Measurements from ENCODE around the gene ZNF181. TPM values are rescaled to one million over a fixed set of nuclear protein-coding genes. Genes with fewer than 3 reads are reported as not detected.

ZNF181 gene
- polyA plus RNA-seq, 1 donor (not counting 4 experiments of a cell fraction or from before 2014, with no cell fraction given): 4.0 TPM

DNA sequence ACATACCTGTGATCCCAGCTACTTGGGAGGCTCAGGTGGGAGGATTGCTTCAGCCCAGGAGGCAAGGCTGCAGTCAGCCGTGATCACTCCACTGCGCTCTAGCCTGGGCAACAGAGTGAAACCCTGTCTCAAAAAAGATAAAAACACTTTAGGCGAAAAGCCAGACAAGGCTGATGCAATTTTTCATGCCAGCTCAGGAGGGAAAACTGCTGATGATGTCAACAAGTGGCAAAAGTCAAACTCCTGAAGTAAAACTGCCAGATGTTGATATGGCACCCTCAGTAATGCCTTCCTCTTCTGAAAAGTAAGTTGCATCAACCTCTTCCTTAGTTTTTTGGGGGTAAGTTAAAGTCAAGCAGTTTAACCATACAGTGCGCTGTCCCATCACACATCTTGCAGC is 23.4 kb downstream of the ZNF181 start:
- Histone ChIP-seq H3K9me1 (ENCODE audit: control insufficient read depth, extremely low read depth, insufficient read depth, low read length) (no peaks in the 10 kb centered on the region), H3K36me3 (ENCODE audit: control insufficient read depth in 2 of 2, extremely low read depth in 1 of 2, insufficient read depth in 2 of 2, low read length in 2 of 2) (no peaks in the 10 kb centered on the region), H3K4me1 (ENCODE audit: control insufficient read depth, extremely low read depth, insufficient read depth, low read length) (no peaks in the 10 kb centered on the region), H3K9ac (ENCODE audit: control insufficient read depth, extremely low read depth, insufficient read depth, low read length) (no peak overlapping the region), H2AFZ (ENCODE audit: control insufficient read depth, low read length) (no peak overlapping the region), H3K4me2 (ENCODE audit: control insufficient read depth, extremely low read depth, insufficient read depth, low read depth, low read length) (no peak overlapping the region), H3K9me3 (ENCODE audit: control insufficient read depth, low read depth, low read length) (peaks cover 20% of the 10 kb centered on the region), H3K27ac (ENCODE audit: control insufficient read depth, insufficient read depth, low read length) (no peak overlapping the region), H3K4me3 (ENCODE audit: control insufficient read depth in 2 of 3, extremely low read depth in 1 of 3, insufficient read depth in 2 of 3, low read depth in 1 of 3, low read length in 3 of 3) (no peak overlapping the region), H3K79me2 (ENCODE audit: control insufficient read depth, insufficient read depth, low read length) (no peaks in the 10 kb centered on the region), H4K20me1 (ENCODE audit: control insufficient read depth, extremely low read depth, insufficient read depth, low read length) (no peaks in the 10 kb centered on the region), H3K27me3 (ENCODE audit: control insufficient read depth, extremely low read depth, insufficient read depth, low read length) (no peaks in the 10 kb centered on the region)
- TF ChIP-seq, protein P1, sequence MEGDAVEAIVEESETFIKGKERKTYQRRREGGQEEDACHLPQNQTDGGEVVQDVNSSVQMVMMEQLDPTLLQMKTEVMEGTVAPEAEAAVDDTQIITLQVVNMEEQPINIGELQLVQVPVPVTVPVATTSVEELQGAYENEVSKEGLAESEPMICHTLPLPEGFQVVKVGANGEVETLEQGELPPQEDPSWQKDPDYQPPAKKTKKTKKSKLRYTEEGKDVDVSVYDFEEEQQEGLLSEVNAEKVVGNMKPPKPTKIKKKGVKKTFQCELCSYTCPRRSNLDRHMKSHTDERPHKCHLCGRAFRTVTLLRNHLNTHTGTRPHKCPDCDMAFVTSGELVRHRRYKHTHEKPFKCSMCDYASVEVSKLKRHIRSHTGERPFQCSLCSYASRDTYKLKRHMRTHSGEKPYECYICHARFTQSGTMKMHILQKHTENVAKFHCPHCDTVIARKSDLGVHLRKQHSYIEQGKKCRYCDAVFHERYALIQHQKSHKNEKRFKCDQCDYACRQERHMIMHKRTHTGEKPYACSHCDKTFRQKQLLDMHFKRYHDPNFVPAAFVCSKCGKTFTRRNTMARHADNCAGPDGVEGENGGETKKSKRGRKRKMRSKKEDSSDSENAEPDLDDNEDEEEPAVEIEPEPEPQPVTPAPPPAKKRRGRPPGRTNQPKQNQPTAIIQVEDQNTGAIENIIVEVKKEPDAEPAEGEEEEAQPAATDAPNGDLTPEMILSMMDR (optimal IDR thresholded peaks at IDR 0.05 in 1 of 3, IDR thresholded peaks at IDR 0.05 in 1 of 3, conservative IDR thresholded peaks at IDR 0.05 in 1 of 3; ENCODE audit: extremely low read depth in 1 of 3, insufficient read depth in 2 of 3, low read length in 3 of 3): no peak
- TF ChIP-seq EZH2 (IDR thresholded peaks at IDR 0.05; ENCODE audit: low read length): no peak
- DNase-seq (ENCODE audit: low read depth, low spot score): no peak
- FAIRE-seq: no peak
- dilution Hi-C loops (cut with MboI; ENCODE audit: extremely low pct_ligation_motif_present, low sequenced_read_pairs): no loop called here

DNA sequence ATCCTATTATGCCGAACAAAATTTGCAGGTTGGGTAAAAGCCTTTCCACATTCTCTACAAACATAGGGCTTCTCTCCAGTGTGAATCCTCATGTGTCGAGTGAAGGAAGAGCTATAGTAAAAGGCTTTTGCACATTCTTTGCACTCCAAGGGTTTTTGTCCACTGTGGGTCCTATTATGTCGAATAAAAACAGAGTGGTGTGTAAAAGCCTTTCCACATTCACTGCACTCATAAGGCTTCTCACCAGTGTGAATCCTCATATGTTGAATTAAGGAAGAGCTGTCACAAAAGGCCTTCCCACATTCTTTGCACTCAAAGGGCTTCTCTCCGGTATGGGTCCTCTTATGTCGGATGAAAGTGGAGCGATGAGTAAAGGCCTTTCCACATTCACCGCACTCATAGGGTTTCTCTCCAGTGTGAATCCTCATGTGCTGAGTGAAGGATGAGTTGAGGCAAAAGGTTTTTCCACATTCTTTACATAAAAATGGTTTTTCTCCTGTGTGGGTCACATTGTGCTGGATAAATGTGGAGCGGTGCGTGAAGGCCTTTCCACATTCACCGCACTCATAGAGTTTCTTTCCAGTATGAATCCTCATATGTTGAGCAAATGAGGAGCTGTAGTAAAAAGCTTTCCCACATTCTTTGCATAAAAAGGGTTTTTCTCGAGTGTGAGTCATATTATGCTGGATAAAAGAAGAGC is 25.3 kb downstream of the ZNF181 start:
- peaks cover 0 to 1% of the 10 kb centered on the region in 2 experiments for H3K36me3 ChIP-seq (ENCODE audit: control insufficient read depth in 2 of 2, extremely low read depth in 1 of 2, insufficient read depth in 2 of 2, low read length in 2 of 2)
- dilution Hi-C loops (cut with MboI; ENCODE audit: extremely low pct_ligation_motif_present, low sequenced_read_pairs): no loop called here

More for the DNA sequence above, 25.3 kb downstream of the ZNF181 start:
- FAIRE-seq: no peak
- TF ChIP-seq, protein P1 (optimal IDR thresholded peaks at IDR 0.05 in 1 of 3, IDR thresholded peaks at IDR 0.05 in 1 of 3, conservative IDR thresholded peaks at IDR 0.05 in 1 of 3; ENCODE audit: extremely low read depth in 1 of 3, insufficient read depth in 2 of 3, low read length in 3 of 3): no peak
- no peak for TF ChIP-seq EZH2 (IDR thresholded peaks at IDR 0.05; ENCODE audit: low read length)
- no peak overlapping the region for H3K9ac ChIP-seq (ENCODE audit: control insufficient read depth, extremely low read depth, insufficient read depth, low read length)
- no peaks in the 10 kb centered on the region for H3K79me2 ChIP-seq (ENCODE audit: control insufficient read depth, insufficient read depth, low read length)
- DNase-seq (ENCODE audit: low read depth, low spot score): no peak
- H3K4me2 ChIP-seq (ENCODE audit: control insufficient read depth, extremely low read depth, insufficient read depth, low read depth, low read length): no peak overlapping the region
- no peak overlapping the region for H2AFZ ChIP-seq (ENCODE audit: control insufficient read depth, low read length)
- no peaks in the 10 kb centered on the region for H4K20me1 ChIP-seq (ENCODE audit: control insufficient read depth, extremely low read depth, insufficient read depth, low read length)
- no peaks in the 10 kb centered on the region for H3K27me3 ChIP-seq (ENCODE audit: control insufficient read depth, extremely low read depth, insufficient read depth, low read length)
- H3K4me1 ChIP-seq (ENCODE audit: control insufficient read depth, extremely low read depth, insufficient read depth, low read length): no peaks in the 10 kb centered on the region
- H3K4me3 ChIP-seq (ENCODE audit: control insufficient read depth in 2 of 3, extremely low read depth in 1 of 3, insufficient read depth in 2 of 3, low read depth in 1 of 3, low read length in 3 of 3): no peak overlapping the region
- peaks cover 24% of the 10 kb centered on the region for H3K9me3 ChIP-seq (ENCODE audit: control insufficient read depth, low read depth, low read length)
- no peak overlapping the region for H3K27ac ChIP-seq (ENCODE audit: control insufficient read depth, insufficient read depth, low read length)
- H3K9me1 ChIP-seq (ENCODE audit: control insufficient read depth, extremely low read depth, insufficient read depth, low read length): no peaks in the 10 kb centered on the region

Data from keratinocyte (primary cell).